ENCODE measurements around the gene CAPRIN1.

The CAPRIN1 gene

GRCh38 chr11:34145847-34146381, 94.4 kb downstream of the CAPRIN1 start:
- no peak for TF ChIP-seq CTCF (conservative IDR thresholded peaks at IDR 0.05; ENCODE audit: low read length)
- no peak for DNase-seq (ENCODE audit: low read depth)
- H3K4me3 ChIP-seq (ENCODE audit: low read length) = no peak overlapping the region

- no peak for DNase-seq (ENCODE audit: low read depth)
- H3K4me3 ChIP-seq (ENCODE audit: low read length) = no peak overlapping the region
Measured at GRCh38 chr11:34146411-34146810, 94.9 kb downstream of the CAPRIN1 start.

GRCh38 chr11:34146866-34147265, 95.3 kb downstream of the CAPRIN1 start:
- no peak overlapping the region for H3K4me3 ChIP-seq (ENCODE audit: low read length)
- no peak for TF ChIP-seq CTCF (conservative IDR thresholded peaks at IDR 0.05; ENCODE audit: low read length)
- DNase-seq (ENCODE audit: low read depth) = no peak

More at GRCh38 chr11:34146411-34146810, 94.9 kb downstream of the CAPRIN1 start:
- no peak for TF ChIP-seq CTCF (conservative IDR thresholded peaks at IDR 0.05; ENCODE audit: low read length)

DNA sequence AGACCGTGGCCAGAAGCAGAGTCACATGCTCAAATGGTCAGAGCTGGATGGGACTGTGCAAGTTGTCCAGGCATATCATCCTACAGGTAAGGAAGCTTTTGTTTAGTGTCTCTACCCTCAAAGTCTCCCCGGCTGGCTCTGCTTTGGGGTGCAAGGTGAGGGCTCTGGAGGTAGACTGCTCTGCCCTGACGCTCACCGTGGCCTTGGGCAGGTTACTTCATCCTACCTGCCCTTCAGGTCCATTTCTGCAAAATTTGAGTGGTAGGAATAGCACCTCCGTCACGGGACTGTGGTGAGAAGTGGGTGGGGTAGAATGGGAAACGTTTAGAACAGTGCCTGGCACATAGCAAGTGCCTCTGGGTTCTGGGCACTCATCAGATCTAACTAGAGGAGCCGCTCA, 96.0 kb downstream of the CAPRIN1 start:
- no peak for TF ChIP-seq CTCF (conservative IDR thresholded peaks at IDR 0.05; ENCODE audit: low read length)
- H3K4me3 ChIP-seq (ENCODE audit: low read length) = no peak overlapping the region

DNA sequence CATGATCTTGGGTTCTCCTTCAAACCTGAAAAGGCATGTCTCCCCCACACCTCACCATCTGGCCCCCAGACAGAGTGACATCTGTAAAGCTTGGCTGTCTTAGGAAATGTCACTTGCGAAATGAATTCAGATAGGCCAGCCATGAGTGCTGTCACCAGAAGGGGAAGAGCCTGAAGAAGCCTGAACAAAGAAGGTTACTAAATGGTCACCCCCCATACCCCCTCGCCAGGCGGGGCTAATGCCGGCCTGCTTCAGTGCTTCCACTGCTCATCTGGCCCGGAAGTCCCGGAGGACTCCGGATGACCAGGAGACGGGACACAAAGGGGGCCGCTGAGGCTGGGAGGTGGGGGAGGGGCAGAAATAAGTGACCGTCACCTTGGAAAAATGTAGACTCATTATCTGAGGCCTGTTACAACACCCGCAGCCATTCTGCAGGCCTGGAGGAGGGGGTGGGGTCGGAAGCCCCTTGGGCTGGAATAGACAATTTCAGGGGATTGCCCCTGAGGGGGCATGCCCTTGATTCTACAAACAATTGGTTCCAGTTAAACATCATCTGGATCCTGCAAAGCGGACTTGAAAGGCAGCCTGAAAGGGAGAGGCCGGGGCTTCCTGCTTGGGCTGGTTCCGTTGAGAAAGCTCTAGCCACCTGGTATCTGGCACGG, 97.1 kb downstream of the CAPRIN1 start:
- DNase-seq (ENCODE audit: low read depth) = no peak
- TF ChIP-seq CTCF (conservative IDR thresholded peaks at IDR 0.05; ENCODE audit: low read length) = no peak
- H3K4me3 ChIP-seq (ENCODE audit: low read length) = no peak overlapping the region

More for the DNA sequence above, 96.0 kb downstream of the CAPRIN1 start:
- no peak for DNase-seq (ENCODE audit: low read depth)

DNA sequence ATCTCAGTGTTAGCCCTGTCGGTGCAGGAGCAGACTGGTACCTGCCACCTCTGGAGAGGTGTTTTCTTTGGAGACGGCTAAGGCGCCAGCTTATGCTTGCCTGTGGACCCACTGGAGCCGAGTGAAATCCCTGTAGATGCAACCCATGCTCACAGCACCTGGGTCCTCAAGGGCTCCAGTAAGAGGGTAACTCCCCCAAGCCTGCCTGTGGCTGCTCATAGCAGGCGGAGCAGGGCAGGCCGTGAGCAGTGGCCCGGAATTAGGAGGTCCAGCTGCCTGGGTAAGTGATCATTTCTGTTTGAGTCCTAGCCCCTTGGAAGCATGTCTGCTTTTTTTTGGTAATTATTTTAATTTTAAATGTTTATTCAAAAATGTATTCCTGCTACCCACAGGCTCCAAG, 97.7 kb downstream of the CAPRIN1 start:
- H3K4me3 ChIP-seq (ENCODE audit: low read length) = no peak overlapping the region
- TF ChIP-seq CTCF (conservative IDR thresholded peaks at IDR 0.05; ENCODE audit: low read length) = no peak
- no peak for DNase-seq (ENCODE audit: low read depth)

DNA sequence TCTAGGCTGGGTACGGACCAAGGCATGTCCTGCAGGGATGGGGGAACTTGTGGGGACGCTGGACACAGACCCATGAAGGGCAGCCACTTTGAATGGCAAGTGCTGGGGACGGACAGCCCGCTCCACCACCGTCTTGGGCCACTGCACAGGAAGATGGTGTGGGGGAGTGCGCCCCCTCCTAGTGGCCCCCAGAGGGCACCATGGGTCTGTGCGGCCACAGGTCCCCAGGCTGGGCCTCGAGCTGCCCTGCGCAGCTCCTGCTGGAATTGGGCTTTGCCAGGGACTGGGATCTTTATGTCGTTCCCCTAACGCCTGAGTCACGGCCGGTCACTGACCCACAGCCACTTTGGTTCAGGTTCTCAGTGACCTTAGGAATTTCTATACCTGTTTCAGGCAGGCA, 98.3 kb downstream of the CAPRIN1 start:
- DNase-seq (ENCODE audit: low read depth) = peak; percentile 18
- TF ChIP-seq CTCF (conservative IDR thresholded peaks at IDR 0.05; ENCODE audit: low read length) = peak; percentile 41
- H3K4me3 ChIP-seq (ENCODE audit: low read length) = no peak overlapping the region

Measured in AG10803 (cell line).